Measurements from ENCODE around the gene PRR29. TPM values are rescaled to one million over a fixed set of nuclear protein-coding genes. Genes with fewer than 3 reads are reported as not detected.
A peak's percentile ranks its signal among the peaks of the same experiment; 100 is the strongest.

The PRR29 gene
- total and polyA plus RNA-seq, 8 donors: 1.0 to 9.6 (median 6.0) TPM

DNA sequence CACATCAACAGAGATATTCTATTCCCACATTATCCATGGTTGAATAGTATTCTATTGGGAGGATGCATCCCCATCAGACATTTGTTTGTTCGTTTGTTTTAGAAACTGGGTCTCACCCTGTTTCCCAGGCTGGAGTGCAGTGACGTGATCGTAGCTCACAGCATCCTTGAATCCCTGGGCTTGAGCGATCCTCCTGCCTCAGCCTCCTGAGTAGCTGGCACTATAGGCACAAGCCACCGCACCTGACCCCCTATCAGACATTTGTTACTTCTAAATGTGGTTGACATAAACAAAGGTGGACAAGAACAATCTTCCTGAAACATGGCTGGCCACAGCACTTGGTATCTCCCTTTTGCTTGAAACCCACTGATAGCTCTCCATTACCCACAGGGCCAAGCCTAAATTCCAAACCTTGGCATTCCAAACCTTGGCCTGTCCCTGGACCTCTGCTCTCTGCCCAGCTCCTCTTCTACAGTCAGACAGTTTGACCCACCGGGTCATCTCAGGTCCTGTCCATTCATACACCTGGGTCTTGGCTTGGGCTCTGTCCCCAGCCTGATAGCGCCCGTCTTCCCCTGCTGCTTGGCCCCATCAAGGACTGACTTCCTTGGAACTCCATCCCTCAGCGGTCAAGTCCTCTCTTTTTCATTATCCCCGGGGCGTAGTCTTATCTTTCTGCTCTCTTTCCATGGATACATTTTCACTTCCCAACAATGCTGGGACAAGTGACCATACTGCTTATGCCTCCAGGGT is 1.5 kb upstream of the PRR29 start:
- Histone ChIP-seq H3K36me3 (no peaks in the 10 kb centered on the region), H3K4me3 (no peak overlapping the region), H3K27me3 (peaks cover 3 to 38% of the 10 kb centered on the region in 2 donors), H3K27ac (no peak overlapping the region), H3K9me3 (no peaks in the 10 kb centered on the region), H3K4me1 (peaks cover 16 to 35% of the 10 kb centered on the region in 2 donors)
- ATAC-seq: no peak
- no peak for DNase-seq
- intact Hi-C loops (cut with DNase I): no loop called here
- TF ChIP-seq, protein P1, sequence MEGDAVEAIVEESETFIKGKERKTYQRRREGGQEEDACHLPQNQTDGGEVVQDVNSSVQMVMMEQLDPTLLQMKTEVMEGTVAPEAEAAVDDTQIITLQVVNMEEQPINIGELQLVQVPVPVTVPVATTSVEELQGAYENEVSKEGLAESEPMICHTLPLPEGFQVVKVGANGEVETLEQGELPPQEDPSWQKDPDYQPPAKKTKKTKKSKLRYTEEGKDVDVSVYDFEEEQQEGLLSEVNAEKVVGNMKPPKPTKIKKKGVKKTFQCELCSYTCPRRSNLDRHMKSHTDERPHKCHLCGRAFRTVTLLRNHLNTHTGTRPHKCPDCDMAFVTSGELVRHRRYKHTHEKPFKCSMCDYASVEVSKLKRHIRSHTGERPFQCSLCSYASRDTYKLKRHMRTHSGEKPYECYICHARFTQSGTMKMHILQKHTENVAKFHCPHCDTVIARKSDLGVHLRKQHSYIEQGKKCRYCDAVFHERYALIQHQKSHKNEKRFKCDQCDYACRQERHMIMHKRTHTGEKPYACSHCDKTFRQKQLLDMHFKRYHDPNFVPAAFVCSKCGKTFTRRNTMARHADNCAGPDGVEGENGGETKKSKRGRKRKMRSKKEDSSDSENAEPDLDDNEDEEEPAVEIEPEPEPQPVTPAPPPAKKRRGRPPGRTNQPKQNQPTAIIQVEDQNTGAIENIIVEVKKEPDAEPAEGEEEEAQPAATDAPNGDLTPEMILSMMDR (IDR thresholded peaks at IDR 0.05): no peak

DNA sequence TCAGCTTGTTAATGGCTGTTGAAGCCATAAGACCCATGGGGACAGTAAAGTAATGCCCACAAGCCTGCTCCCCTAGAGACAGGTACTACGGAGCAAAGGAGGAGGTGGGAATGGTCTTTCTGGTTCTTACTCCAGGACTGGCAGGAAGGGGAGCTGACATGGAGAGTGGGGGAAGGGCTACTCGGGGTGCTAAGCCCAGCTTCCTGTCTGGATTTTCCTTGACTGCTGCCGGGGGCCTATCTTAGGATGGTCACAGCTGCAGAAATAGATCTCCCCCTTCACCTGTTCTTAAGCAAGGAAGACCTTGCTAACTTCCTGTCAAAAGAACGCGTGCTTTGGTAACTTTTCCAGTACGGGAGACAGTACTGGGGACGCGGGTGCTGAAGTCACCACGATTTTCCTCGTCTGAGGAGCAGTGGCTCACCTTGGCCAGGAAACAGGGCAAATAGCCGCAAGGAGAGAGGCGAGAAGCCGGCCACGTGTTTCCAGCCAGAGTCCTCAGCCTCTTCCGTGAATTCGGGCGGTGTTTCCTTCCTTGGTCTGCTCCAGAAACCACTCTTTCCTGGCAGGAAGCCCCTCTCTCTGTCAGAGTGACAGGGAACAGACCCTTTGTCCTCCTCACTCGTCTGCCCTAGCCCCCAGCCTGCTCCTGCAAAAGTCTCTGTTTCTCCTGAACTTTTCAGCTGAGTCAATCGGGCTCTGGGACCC is 656 bp upstream of the PRR29 start:
- H3K27ac ChIP-seq: no peak overlapping the region
- peaks cover 22 to 44% of the 10 kb centered on the region in 2 donors for H3K4me1 ChIP-seq
- DNase-seq (no peak), ATAC-seq (peak; percentile 3)
- H3K4me3 ChIP-seq: peak overlapping the region; percentile 54 to 57
- intact Hi-C loops (cut with DNase I): no loop called here
- TF ChIP-seq, protein P1 (IDR thresholded peaks at IDR 0.05): no peak
- peaks cover 0 to 4% of the 10 kb centered on the region in 2 donors for H3K36me3 ChIP-seq
- H3K9me3 ChIP-seq: no peaks in the 10 kb centered on the region
- peaks cover 3 to 38% of the 10 kb centered on the region in 2 donors for H3K27me3 ChIP-seq

DNA sequence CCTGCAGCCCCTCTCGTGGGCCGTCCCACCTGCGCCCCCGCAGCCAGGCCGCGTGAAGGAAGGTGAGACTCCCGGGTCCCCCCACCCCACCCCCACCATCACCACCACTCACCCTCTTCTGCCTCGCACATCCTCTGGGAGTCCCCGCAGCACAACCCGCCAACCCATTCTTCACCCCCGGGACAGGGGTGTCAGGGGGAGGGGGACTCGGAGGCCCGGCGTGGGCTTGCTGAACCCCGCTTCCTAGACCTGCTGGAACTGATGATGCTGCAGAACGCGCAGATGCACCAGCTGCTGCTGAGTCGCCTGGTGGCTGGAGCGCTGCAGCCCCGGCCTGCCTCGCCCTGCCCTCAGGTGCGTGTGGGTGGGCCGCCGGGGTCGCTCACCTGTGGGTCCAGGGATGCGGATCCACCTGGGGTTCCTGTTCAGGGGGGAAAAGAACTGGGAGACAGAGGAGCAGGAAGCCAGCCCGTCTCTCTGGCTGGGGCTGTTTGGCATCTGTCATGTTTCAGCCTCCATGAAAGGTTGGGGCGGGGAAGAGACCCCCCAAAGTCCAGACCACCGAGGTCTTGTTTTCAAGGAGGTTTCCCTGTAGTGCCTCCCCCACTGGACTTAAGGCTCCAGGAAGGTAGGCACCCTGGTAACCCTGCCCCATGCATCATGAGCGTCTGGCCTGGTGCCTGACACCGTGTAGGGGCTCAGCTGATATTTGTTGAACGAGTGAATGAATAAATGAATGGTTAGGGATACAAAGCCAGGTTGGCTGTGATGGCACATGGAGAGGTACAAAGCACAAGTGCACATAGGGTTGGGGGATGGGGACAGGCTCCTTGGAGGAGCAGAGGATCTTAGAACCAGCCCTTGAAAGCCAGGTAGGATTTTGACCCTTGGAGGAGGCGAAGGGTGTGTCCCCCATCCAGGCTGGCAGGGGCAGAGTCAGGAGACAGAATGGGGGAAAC is 849 bp downstream of the PRR29 start:
- peaks cover 3 to 38% of the 10 kb centered on the region in 2 donors for H3K27me3 ChIP-seq
- ATAC-seq: no peak
- H3K4me1 ChIP-seq: peaks cover 22 to 44% of the 10 kb centered on the region in 2 donors
- TF ChIP-seq, protein P1 (IDR thresholded peaks at IDR 0.05): no peak
- H3K9me3 ChIP-seq: no peaks in the 10 kb centered on the region
- DNase-seq: no peak
- H3K27ac ChIP-seq: no peak overlapping the region
- H3K4me3 ChIP-seq: peak overlapping the region; percentile 54 to 57
- H3K36me3 ChIP-seq: peaks cover 0 to 19% of the 10 kb centered on the region in 2 donors
- intact Hi-C loops (cut with DNase I): no loop called here

DNA sequence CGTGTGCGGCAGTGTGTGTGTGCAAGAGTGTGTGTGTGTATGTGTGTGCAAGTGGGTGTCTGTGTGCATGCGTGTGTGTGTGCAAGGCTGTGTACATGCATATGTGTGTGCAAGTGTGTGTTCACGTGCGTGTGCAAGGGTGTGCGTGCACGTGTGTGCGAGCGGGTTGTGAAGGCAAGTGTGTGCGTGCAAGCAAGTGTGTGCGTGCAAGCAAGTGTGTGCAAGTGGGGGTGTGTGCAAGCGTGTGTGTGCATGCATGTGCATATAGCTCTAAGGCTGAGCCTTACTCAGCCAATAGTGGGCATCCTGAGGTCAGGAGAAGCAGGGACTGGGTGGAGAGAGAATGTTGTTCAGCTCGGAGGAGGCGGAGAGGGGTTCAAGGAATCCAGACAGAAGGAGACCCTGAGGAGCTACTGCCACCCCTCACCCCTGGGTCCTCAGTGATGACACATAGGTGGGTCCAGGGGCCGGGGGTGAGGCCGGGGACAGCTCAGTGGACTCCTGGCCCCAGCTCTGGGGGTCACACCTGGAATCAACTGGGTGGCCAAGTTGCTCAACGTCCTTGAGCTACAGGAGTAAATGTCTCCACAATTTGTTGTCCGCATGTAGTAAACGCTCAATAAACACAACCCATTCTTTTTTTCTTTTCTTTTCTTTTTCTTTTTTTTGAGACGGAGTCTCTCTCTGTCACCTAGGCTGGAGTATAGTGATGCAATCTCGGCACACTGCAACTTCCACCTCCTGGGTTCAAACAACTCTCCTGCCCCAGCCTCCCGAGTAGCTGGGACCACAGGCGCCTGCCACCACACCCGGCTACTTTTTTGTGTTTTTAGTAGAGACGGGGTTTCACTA is 1.8 kb downstream of the PRR29 start:
- peaks cover 22 to 48% of the 10 kb centered on the region in 2 donors for H3K4me1 ChIP-seq
- TF ChIP-seq, protein P1 (IDR thresholded peaks at IDR 0.05): no peak
- ATAC-seq (no peak), DNase-seq (no peak)
- H3K9me3 ChIP-seq: no peaks in the 10 kb centered on the region
- intact Hi-C loops (cut with DNase I): no loop called here
- H3K27me3 ChIP-seq: peaks cover 3 to 38% of the 10 kb centered on the region in 2 donors
- peaks cover 0 to 26% of the 10 kb centered on the region in 2 donors for H3K36me3 ChIP-seq
- no peak overlapping the region for H3K4me3 ChIP-seq
- no peak overlapping the region for H3K27ac ChIP-seq
